AG04449 (cell line): ENCODE measurements around the gene TXNRD1.
"Not testable (repeated sequence)": the region's sequence is repeated elsewhere in the genome, so short reads cannot be mapped to it uniquely, and the experiment has no call there.

Experiments
- CTCF ChIA-PET: fragments of 350-600 bp; formaldehyde crosslinking; extraction: SDS; loops from one replicate; lab custom pipeline; 2021; ENCODE audit warnings: antibody characterized with exemption; lab: Yijun Ruan, JAX
- POLR2A ChIA-PET: fragments of 400-600, 350-600 bp; formaldehyde crosslinking; extraction: SDS; loops from one replicate; lab custom pipeline; 2020; ENCODE audit warnings: antibody characterized with exemption, inconsistent platforms; lab: Yijun Ruan, JAX
- DNase-seq: peaks from one replicate; pipeline ENCODE4 v3.0.0-alpha.2; 2010; ENCODE audit warnings: low read depth, low spot score
- H3K4me3 ChIP-seq: 2 replicates; pipeline ENCODE4 v1.5.1; 2011; ENCODE audit warnings: low read depth, mild to moderate bottlenecking, control low read depth, low read length
- CTCF ChIP-seq: IDR thresholded peaks from one replicate; pipeline ENCODE4 v1.5.1; 2011; ENCODE audit warnings: mild to moderate bottlenecking, moderate library complexity, low read length, control low read depth, inconsistent platforms; ENCODE audit not compliant: insufficient read depth; ENCODE audit errors: missing control alignments

TXNRD1 gene

GRCh38 chr12:104384141-104384880 is 168.7 kb downstream of the TXNRD1 start:
- ChIA-PET CTCF (interaction anchor here (3.1 to 5.2 kb wide), 2 partner anchors 12 to 492 kb away, joined by 32 to 144 read pairs; no protein-coding TSS in a partner anchor), POLR2A (no interaction called here)
- H3K4me3 ChIP-seq: no peak overlapping the region
- no peak for DNase-seq
- TF ChIP-seq CTCF: no peak

GRCh38 chr12:104385510-104385909 is 169.9 kb downstream of the TXNRD1 start:
- H3K4me3 ChIP-seq: no peak overlapping the region
- CTCF ChIA-PET: no interaction called here
- no peak for DNase-seq
- POLR2A ChIA-PET: no interaction called here
- no peak for TF ChIP-seq CTCF

GRCh38 chr12:104386461-104386860 is 170.9 kb downstream of the TXNRD1 start:
- H3K4me3 ChIP-seq: no peak overlapping the region
- ChIA-PET CTCF (interaction anchor here (1.0 to 1.4 kb wide), 2 partner anchors 9 to 491 kb away, joined by 3 read pairs; no protein-coding TSS in a partner anchor), POLR2A (no interaction called here)
- no peak for TF ChIP-seq CTCF
- no peak for DNase-seq

- ChIA-PET POLR2A (no interaction called here), CTCF (interaction anchor here (1.2 to 1.4 kb wide), 3 partner anchors 9 to 489 kb away, joined by 3 to 4 read pairs (median 4); no protein-coding TSS in a partner anchor)
- DNase-seq: no peak
- no peak for TF ChIP-seq CTCF
- no peak overlapping the region for H3K4me3 ChIP-seq
Observed at GRCh38 chr12:104387190-104387589, 171.6 kb downstream of the TXNRD1 start.

- CTCF ChIA-PET: interaction anchor here (1.5 kb wide), 1 partner anchor 12 kb away, joined by 5 read pairs; no protein-coding TSS in a partner anchor
Observed at GRCh38 chr12:104394086-104394485, 178.5 kb downstream of the TXNRD1 start.

More at GRCh38 chr12:104394086-104394485, 178.5 kb downstream of the TXNRD1 start:
- H3K4me3 ChIP-seq, DNase-seq, POLR2A ChIA-PET: not testable (repeated sequence)
